Left ventricle myocardium superior (tissue), 1 donor: ENCODE results near the gene RRP36. TPM values are rescaled to one million over a fixed set of nuclear protein-coding genes. Genes with fewer than 3 reads are reported as not detected.

Experiments used
- ATAC-seq: fragments of 200-7000 bp; cut with Tn5 transposase; one replicate; pipeline ENCODE4 v1.9.1; 2020; ENCODE audit warnings: mild to moderate bottlenecking, moderate library complexity
- DNase-seq: peaks from one replicate; pipeline ENCODE4 v3.0.0-alpha.2; 2020
- intact Hi-C: fragments of 100-400 bp; cut with micrococcal nuclease; formaldehyde crosslinking; loops from one replicate; pipeline ENCODE4 v1.11.0; 2022
- total RNA-seq: library from RNA; stranded (reverse); fragmentation: NEBNext Ultra II Directional; extraction: Animal tissue kit (Norgen Biotek cat#: 25700); gene quantifications from one replicate; pipeline ENCODE4 v1.2.1, GENCODE V29; 2021
- donor health status: DM: no; HTN: yes; CAD: no; lungs with severe emphysema.

The RRP36 gene
- total RNA-seq, 1 donor from 2014 or later, result 27.6 TPM

- DNase-seq, result no peak
- intact Hi-C loops, result loop anchor here (5.0 kb wide), 1 partner anchor 140 kb away; no protein-coding TSS in a partner anchor
- ATAC-seq, result no peak
Observed at GRCh38 chr6:43001843-43002242, 19.6 kb upstream of the RRP36 start.

DNA sequence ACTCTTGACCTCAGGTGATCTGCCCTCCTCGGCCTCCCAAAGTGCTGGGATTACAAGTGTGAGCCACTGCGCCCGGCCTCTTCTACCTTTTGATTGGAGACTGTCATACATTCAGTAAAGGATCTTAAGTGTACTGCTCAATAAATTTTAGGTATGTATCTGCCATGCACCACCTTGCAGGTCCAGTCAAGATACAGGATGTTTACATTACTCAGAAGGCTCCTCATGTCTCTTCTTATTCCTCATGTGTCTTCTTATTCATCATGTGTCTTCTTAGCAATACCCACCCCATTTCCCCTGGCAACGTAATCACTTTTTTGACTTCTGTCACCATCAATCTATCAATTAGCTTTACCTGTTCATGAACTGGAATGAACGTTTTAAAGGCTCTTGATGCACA is 15.6 kb upstream of the RRP36 start:
- DNase-seq, result no peak
- intact Hi-C loops, result no loop called here
- ATAC-seq, result no peak

- intact Hi-C loops, result no loop called here
- ATAC-seq (no peak), DNase-seq (no peak)
Observed at GRCh38 chr6:43006251-43006650, 15.2 kb upstream of the RRP36 start.

DNA sequence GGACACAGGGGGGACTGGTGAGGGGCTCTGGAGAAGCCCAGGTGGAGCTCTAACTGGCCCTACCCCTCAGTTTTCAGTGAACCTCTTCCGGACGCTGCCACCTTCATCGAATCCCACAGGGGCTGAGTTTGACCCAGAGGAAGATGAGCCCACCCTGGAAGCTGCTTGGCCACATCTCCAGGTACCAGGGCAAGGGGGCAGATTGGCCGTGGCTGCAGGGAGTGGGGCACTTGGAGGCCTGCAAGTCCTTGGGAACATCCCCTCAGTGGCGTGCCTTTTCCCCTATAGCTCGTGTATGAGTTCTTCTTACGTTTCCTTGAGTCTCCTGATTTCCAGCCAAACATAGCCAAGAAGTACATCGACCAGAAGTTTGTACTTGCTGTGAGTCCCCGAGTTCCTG is 14.3 kb upstream of the RRP36 start:
- ATAC-seq (no peak), DNase-seq (no peak)
- intact Hi-C loops, result no loop called here

- intact Hi-C loops, result no loop called here
- ATAC-seq (peak; percentile 21), DNase-seq (peak; percentile 69)
Observed at GRCh38 chr6:43009124-43009523, 12.3 kb upstream of the RRP36 start.

DNA sequence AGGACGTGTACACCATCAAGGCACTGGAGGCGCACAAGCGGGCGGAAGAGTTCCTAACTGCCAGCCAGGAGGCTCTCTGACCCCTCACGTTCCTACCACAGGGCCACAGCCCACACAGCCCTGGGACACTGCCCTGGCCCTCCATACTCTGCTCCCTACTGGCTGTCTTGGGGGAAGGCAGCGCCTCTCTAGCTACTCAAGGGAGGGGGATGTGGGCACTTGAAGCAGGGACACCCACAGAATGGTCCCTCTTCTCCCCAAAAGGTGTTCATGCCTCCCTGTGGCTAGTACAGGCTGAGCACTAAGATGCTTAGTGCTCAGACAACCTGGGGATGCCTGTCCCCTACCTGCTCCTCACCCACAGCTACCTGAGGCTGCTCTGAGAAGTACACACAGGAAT is 10.2 kb upstream of the RRP36 start:
- DNase-seq, result no peak
- no peak for ATAC-seq
- intact Hi-C loops, result no loop called here

DNA sequence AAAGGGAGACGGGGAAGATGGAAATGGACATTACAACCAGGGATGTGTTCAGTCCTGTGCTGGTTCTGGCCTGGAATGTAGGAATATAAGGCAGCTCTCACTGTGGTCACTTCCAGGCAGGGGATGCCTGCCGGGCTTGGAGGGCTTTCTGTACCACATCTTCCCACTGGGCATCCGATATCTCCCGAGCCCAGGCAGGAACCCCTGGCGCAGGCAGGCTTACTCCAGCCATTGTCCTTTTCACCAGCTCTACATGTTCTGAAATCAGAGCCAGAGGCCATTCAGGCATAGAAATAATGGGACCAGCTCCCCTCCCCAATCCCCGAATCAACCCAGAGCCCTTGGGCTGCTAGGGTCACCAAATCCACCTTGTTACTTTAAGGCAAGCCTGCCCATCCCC is 9.1 kb upstream of the RRP36 start:
- intact Hi-C loops, result no loop called here
- no peak for ATAC-seq
- DNase-seq, result no peak

DNA sequence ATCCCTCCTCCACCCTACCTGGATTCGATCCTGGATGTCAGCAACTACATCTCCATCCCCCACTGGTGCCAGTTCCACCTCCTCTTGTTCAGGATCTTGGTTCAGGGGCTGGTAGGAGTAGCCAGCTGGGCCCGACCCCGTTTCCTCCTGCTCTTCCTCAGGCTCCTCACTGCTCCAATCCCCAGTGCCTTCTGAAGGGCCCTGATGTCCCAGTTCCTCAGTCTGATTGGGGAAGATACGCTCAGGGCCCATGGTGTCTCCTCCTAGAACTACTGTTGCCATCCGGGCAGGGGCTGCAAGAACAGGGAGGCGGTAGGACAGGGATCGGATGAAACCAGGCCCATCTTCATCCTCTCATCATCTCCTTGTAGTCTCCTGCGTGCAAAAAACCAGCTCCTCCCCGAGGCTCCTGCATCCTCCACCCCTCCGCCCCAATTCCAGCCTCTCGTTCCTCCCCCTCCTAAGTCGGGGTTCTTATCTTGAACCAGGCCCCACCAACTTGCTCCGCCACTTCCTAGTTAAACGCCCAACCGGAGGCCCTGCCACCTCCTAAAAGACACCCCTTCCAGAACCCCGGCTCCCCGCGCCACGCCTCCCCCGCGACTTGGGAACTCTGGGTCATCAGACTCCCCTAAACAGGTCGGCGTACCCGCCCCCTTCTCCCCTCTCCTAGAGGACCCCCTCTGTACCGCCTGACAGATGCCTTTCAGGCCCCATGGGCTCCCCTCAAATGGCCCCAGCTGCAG is 8.2 kb upstream of the RRP36 start:
- no peak for DNase-seq
- no peak for ATAC-seq
- intact Hi-C loops, result no loop called here

GRCh38 chr6:43013843-43014433 is 7.5 kb upstream of the RRP36 start, which contains the start of the genes KLHDC3 and MEA1:
Gene KLHDC3 (plus strand): TSS chr6:43014249. CDS start chr6:43017193, 2,944 bp downstream.
Gene MEA1 (minus strand): TSS chr6:43013946. CDS start chr6:43013813, 133 bp downstream.
- peak; percentile 98 for DNase-seq
- ATAC-seq, result peak; percentile 90
- intact Hi-C loops, result no loop called here

DNA sequence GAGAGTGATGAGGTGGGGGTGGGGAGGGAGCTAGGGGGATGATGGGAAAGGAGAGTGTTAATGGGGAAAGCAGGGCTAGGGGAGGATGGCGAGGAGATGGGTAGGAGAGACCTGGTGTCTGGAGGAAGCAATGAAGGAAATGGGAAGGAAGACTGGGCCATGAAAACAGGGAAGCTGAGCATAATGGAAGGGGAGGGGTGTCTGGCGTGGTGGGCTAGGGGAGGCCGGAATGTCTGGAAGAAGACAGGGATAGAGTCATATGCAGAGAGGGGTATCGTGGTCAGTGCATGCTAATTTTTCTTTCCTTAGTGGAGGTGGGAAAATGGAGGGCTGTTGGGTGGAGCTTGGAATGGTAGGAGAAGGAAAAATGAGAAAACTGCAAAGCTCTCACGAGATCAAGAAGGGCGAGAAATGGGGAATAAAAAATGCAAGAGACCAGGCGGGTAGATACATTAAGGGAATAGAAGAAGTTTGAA is 7.0 kb upstream of the RRP36 start:
- ATAC-seq (no peak), DNase-seq (no peak)
- intact Hi-C loops, result no loop called here

DNA sequence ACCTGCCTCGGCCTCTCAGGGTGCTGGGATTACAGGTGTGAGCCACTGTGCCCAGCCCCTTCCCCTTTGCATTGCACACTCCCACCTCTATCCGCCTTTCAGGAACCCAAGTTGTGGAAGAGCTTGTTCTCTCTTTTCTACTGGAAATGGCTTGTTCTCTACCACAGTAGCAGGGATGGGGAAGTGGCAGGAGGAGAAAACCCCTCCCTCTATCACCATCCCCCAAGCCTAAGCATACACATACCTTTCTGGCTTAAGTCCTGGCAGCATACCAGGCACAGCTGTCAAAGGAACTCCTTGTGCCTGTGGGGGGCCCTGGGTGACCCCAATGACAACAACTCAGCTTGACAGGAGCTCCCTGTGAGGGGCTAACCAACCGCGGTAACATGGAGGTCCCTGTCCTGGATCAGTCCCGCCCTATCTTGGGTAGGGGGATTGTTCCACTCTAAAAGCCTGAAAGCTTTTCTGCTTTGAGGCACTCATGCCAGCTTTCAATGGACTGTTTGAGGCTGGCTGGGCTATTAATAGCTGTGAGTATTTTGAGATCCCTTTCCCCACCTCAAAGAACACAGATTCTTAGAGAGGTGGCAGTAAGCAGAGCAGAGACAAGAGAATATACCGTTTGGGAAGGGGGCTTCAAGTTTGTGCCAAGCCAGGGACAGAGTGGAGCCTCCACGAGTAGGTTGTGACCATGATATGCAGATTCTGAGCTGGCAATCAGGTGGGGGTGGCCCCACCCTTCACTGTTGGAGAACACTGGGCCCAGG is 5.1 kb upstream of the RRP36 start:
- intact Hi-C loops, result no loop called here
- DNase-seq (peak; percentile 54), ATAC-seq (peak; percentile 34)

GRCh38 chr6:43016943-43017334 is 4.5 kb upstream of the RRP36 start:
- DNase-seq (peak; percentile 69), ATAC-seq (peak; percentile 16)
- intact Hi-C loops, result no loop called here

- intact Hi-C loops, result no loop called here
- no peak for ATAC-seq
- no peak for DNase-seq
Observed at GRCh38 chr6:43019152-43019551, 2.3 kb upstream of the RRP36 start.

DNA sequence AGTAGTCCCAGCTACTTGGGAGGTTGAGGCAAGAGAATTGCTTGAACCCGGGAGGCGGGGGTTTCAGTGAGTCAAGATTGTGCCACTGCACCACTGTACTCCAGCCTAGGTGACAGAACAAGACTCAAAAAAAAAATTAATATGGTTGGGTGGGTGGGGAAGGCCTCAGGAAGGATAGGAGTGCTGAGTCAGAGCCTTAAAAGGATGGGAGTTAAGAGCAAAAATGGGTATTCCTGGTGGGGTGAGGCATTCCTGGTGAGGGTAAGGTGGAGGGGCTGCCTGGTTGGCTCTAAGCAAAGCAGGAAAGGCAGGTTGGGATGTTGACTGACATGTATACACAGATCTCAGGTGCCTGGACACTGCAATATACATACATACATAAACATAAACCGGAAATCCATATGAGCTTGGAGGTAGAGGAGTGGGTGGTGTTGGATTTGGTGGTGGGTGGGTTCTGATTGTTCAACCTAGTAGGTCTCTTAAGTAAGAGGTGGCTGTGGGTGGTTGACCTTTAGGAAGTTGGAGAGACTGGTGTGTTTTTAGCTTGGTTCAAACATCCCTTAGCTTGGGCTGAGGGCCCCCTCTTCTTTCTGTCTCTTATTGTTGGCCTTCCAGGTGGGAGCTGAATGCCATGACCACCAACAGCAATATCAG is 1.2 kb upstream of the RRP36 start:
- ATAC-seq (no peak), DNase-seq (no peak)
- intact Hi-C loops, result no loop called here

DNA sequence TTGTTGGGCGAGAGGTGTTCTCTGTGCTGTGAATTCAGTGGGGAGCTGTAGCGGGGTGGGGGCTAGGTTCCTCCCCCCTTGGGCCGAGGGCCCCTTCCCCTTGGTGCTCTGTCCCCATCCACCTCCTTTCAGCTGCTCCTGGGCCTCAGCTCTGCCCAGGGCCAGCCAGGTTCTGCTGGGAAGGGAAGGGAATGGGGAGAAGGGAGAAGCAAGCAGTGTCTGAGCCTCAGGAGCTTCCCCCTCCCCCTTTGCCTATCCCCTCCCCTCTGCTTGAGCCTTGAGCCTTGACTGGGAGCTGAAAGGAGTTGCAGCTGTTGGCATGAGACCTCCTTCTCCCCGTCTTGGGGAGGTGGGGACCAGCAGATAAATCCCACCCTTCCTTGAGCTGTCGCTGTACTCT is 576 bp upstream of the RRP36 start:
- intact Hi-C loops, result no loop called here
- peak; percentile 18 for DNase-seq
- ATAC-seq, result no peak

DNA sequence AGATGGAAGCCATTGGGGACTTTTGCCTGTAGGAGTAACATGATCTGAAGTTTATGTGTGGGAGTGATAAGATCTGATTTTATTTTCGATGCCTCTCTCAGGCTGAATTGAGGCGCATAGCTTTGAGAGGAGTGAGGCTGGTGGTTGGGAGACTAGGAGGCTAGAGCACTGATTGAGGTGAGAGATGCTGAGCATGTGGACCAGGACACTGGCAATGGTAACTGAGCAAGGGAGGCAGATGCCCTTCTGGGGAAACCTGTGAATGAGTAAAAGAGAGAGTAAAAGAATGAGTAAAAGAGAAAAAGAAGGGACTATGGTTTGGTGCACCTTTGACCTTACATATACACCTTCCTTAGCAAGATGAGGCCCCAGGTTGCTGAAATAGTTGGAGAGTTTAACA is 3.0 kb downstream of the RRP36 start:
- DNase-seq (peak; percentile 0), ATAC-seq (no peak)
- intact Hi-C loops, result no loop called here

DNA sequence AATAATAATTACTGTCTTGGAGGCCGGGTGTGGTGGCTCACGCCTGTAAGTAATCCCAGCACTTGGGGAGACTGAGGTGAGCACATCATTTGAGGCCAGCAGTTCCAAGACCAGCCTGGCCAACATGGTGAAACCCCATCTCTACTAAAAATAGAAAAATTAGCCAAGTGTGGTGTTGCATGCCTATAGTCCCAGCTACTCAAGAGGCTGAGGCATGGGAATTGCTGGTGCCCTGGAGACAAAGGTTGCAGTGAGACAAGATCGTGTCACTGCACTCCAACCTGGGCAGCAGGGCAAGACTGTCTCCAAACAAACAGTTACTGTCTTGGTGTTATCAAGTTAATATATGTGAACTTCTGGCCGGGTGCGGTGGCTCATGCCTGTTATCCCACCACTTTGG is 4.9 kb downstream of the RRP36 start:
- DNase-seq (peak; percentile 11), ATAC-seq (no peak)
- intact Hi-C loops, result no loop called here

GRCh38 chr6:43029120-43029519 is 7.7 kb downstream of the RRP36 start:
- intact Hi-C loops, result no loop called here
- DNase-seq, result peak; percentile 6
- ATAC-seq, result no peak

GRCh38 chr6:43032326-43032725 is 10.9 kb downstream of the RRP36 start:
- intact Hi-C loops, result no loop called here
- DNase-seq, result no peak
- ATAC-seq, result no peak
